Esophagus squamous epithelium (tissue), 5 donors: ENCODE measurements around the gene ANKLE2. TPM values are rescaled to one million over a fixed set of nuclear protein-coding genes. Genes with fewer than 3 reads are reported as not detected.

Experiments
- DNase-seq: peaks from one replicate; lab custom pipeline; 2025; lab: John Stamatoyannopoulos, UW
- H3K27ac ChIP-seq, 4 donors: fragments of 200-600 bp; sonication (generic); one replicate each; pipeline ENCODE4 v1.5.1; 2016 to 2019; ENCODE audit warnings: mild to moderate bottlenecking in 1 of 4
- H3K27me3 ChIP-seq, 4 donors: fragments of 200-600 bp; sonication (generic); 1 replicate in 3 of 4; 2 replicates in 1 of 4; pipeline versions ENCODE4 v1.5.1 to v1.6.0; 2017 to 2021; ENCODE audit warnings: antibody characterized with exemption in 1 of 4
- H3K36me3 ChIP-seq, 3 donors: fragments of 200-600 bp; sonication (generic); one replicate each; pipeline ENCODE4 v1.5.1; 2016 to 2019
- H3K4me1 ChIP-seq, 3 donors: fragments of 200-600 bp; sonication (generic); one replicate each; pipeline ENCODE4 v1.5.1; 2017 to 2019
- H3K4me3 ChIP-seq, 4 donors: fragments of 200-600 bp; sonication (generic); 1 replicate in 3 of 4; 2 replicates in 1 of 4; pipeline ENCODE4 v1.5.1; 2016 to 2019; ENCODE audit warnings: mild to moderate bottlenecking in 2 of 4, moderate library complexity in 1 of 4
- H3K9me3 ChIP-seq, 3 donors: fragments of 200-600 bp; sonication (generic); one replicate each; pipeline ENCODE4 v1.5.1; 2016 to 2019
- CTCF ChIP-seq, 6 experiments: fragments of 450-650 bp in 4 of 6; fragments of 200-600 bp in 2 of 6; sonication (generic) in 2 of 6; IDR thresholded peaks; one replicate each; pipeline ENCODE4 v1.5.1; 2016 to 2019; ENCODE audit warnings: antibody characterized with exemption in 6 of 6, mild to moderate bottlenecking in 4 of 6, moderate library complexity in 4 of 6
- POLR2A ChIP-seq, 4 donors: fragments of 450-650 bp; IDR thresholded peaks; one replicate each; pipeline ENCODE4 v1.6.1; 2017; ENCODE audit warnings: antibody characterized with exemption in 4 of 4, mild to moderate bottlenecking in 4 of 4, moderate library complexity in 3 of 4
- WGBS, 2 donors: methylation state at CpG; one replicate each; pipeline ENCODE4 v1.1.5; 2018; 5-methylcytosine and 5-hydroxymethylcytosine counted together
- intact Hi-C: fragments of 100-400 bp; cut with DNase I; formaldehyde crosslinking; loops from one replicate; pipeline ENCODE4 v1.15.0; 2022
- total RNA-seq, 4 donors: library from RNA; depleted of rRNA; stranded (reverse); fragments of >200 nt; gene quantifications; one replicate each; pipeline ENCODE4 v1.1.0, GENCODE V29; 2016
- donor health status: DM: yes; HTN: yes; CAD: no.

The ANKLE2 gene
- total RNA-seq, 4 donors from 2014 or later: 26.4 to 73.5 (median 57.7) TPM

GRCh38 chr12:132707241-132707640 is 54.4 kb downstream of the ANKLE2 start:
- no peaks in the 10 kb centered on the region for H3K9me3 ChIP-seq
- WGBS, 2 donors: 92 to 100% methylated on average over 5 to 6 of the region's 6 CpGs
- DNase-seq: no peak
- peaks cover 13 to 24% (median 13%) of the 10 kb centered on the region in 3 donors for H3K4me1 ChIP-seq
- TF ChIP-seq CTCF (IDR thresholded peaks at IDR 0.05) (no peak), POLR2A (IDR thresholded peaks at IDR 0.05) (no peak)
- intact Hi-C loops: no loop called here
- no peaks in the 10 kb centered on the region for H3K27me3 ChIP-seq
- no peak overlapping the region for H3K4me3 ChIP-seq
- H3K27ac ChIP-seq: no peak overlapping the region
- H3K36me3 ChIP-seq: peaks cover 0 to 29% (median 0%) of the 10 kb centered on the region in 3 donors

- intact Hi-C loops: no loop called here
- 93 to 96% methylated on average over 6 to 9 of the region's 9 CpGs for WGBS, 2 donors
- no peak overlapping the region for H3K27ac ChIP-seq
- no peak overlapping the region for H3K4me3 ChIP-seq
- no peaks in the 10 kb centered on the region for H3K27me3 ChIP-seq
- H3K4me1 ChIP-seq: no peaks in the 10 kb centered on the region
- TF ChIP-seq CTCF (IDR thresholded peaks at IDR 0.05) (no peak), POLR2A (IDR thresholded peaks at IDR 0.05) (no peak)
- H3K36me3 ChIP-seq: peaks cover 0 to 62% (median 0%) of the 10 kb centered on the region in 3 donors
- no peak for DNase-seq
- no peaks in the 10 kb centered on the region for H3K9me3 ChIP-seq
Measured at GRCh38 chr12:132703641-132704040, 58.0 kb downstream of the ANKLE2 start.

- Histone ChIP-seq H3K36me3 (peaks cover 0 to 72% (median 0%) of the 10 kb centered on the region in 3 donors), H3K4me3 (no peak overlapping the region), H3K4me1 (no peaks in the 10 kb centered on the region), H3K27me3 (no peaks in the 10 kb centered on the region), H3K9me3 (no peaks in the 10 kb centered on the region), H3K27ac (no peak overlapping the region)
- no peak for TF ChIP-seq POLR2A (IDR thresholded peaks at IDR 0.05)
- TF ChIP-seq CTCF (IDR thresholded peaks at IDR 0.05): no peak
- no peak for DNase-seq
- 67 to 90% methylated on average over 2 of the region's 4 CpGs for WGBS, 2 donors
- intact Hi-C loops: no loop called here
Measured at GRCh38 chr12:132702640-132703039, 59.0 kb downstream of the ANKLE2 start.

- WGBS, 2 donors: 89 to 90% methylated on average over 10 of the region's 10 CpGs
- no peak for TF ChIP-seq POLR2A (IDR thresholded peaks at IDR 0.05)
- no peak for TF ChIP-seq CTCF (IDR thresholded peaks at IDR 0.05)
- intact Hi-C loops: no loop called here
- H3K27me3 ChIP-seq: no peaks in the 10 kb centered on the region
- no peak for DNase-seq
- peaks cover 0 to 91% (median 0%) of the 10 kb centered on the region in 3 donors for H3K36me3 ChIP-seq
- H3K4me1 ChIP-seq: peaks cover 0 to 4% (median 0%) of the 10 kb centered on the region in 3 donors
- H3K4me3 ChIP-seq: no peak overlapping the region
- no peaks in the 10 kb centered on the region for H3K9me3 ChIP-seq
- no peak overlapping the region for H3K27ac ChIP-seq
Measured at GRCh38 chr12:132700212-132700822, 61.3 kb downstream of the ANKLE2 start.

- H3K27ac ChIP-seq: no peak overlapping the region
- no peaks in the 10 kb centered on the region for H3K9me3 ChIP-seq
- TF ChIP-seq POLR2A (IDR thresholded peaks at IDR 0.05) (no peak), CTCF (IDR thresholded peaks at IDR 0.05) (no peak)
- WGBS, 2 donors: 89 to 92% methylated on average over 5 of the region's 5 CpGs
- peaks cover 0 to 75% (median 0%) of the 10 kb centered on the region in 3 donors for H3K36me3 ChIP-seq
- H3K27me3 ChIP-seq: no peaks in the 10 kb centered on the region
- DNase-seq: no peak
- H3K4me1 ChIP-seq: peaks cover 0 to 7% (median 0%) of the 10 kb centered on the region in 3 donors
- intact Hi-C loops: no loop called here
- no peak overlapping the region for H3K4me3 ChIP-seq
Measured at GRCh38 chr12:132698341-132698740, 63.3 kb downstream of the ANKLE2 start.
